GM20000 (cell line): ENCODE measurements around the gene CD300A.

Experiments
- DNase-seq: peaks from one replicate; pipeline ENCODE4 v3.0.0; 2012; ENCODE audit warnings: low spot score
- TF ChIP-seq, protein P1 (sequence below): IDR thresholded peaks from 2 replicates; pipeline ENCODE4 v1.5.1; 2012; ENCODE audit warnings: mild to moderate bottlenecking, control low read depth; ENCODE audit errors: extremely low read depth, missing control alignments

Gene CD300A

DNA sequence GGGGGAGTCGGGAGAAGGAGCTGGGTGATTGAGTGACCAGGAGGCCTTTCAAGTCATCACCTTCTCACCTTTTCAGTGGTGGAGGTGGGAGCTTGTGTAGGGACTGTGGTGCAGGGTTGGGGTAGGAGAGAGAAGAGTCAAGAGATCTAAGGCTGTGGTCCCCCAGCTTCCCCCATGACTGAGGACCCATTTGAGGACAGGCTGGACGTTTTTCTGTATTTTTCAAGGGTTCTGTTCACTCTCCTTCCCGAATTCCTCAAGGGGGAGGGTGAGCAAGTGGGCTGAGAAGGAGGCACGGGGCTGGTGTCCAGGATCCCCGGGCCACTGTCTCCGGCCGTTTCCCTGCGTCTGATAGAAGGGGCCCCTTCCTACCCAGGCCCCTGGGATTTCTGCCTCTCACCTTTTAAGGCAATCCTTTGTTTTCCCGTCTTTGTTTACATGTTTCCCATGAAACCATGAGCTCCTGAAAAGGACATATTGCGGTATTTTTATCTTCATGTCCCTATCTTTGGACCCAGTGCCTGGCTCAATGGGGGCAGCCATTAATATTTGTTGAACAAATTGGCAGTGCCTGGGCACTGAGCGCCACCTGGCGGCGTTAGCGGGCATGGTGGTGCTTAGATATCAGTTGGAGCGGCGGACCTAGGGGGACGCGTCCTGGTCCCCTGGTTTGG lies 9.2 kb upstream of the CD300A start:
- TF ChIP-seq, protein P1, sequence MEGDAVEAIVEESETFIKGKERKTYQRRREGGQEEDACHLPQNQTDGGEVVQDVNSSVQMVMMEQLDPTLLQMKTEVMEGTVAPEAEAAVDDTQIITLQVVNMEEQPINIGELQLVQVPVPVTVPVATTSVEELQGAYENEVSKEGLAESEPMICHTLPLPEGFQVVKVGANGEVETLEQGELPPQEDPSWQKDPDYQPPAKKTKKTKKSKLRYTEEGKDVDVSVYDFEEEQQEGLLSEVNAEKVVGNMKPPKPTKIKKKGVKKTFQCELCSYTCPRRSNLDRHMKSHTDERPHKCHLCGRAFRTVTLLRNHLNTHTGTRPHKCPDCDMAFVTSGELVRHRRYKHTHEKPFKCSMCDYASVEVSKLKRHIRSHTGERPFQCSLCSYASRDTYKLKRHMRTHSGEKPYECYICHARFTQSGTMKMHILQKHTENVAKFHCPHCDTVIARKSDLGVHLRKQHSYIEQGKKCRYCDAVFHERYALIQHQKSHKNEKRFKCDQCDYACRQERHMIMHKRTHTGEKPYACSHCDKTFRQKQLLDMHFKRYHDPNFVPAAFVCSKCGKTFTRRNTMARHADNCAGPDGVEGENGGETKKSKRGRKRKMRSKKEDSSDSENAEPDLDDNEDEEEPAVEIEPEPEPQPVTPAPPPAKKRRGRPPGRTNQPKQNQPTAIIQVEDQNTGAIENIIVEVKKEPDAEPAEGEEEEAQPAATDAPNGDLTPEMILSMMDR: peak; percentile 91
- DNase-seq: peak; percentile 73

DNA sequence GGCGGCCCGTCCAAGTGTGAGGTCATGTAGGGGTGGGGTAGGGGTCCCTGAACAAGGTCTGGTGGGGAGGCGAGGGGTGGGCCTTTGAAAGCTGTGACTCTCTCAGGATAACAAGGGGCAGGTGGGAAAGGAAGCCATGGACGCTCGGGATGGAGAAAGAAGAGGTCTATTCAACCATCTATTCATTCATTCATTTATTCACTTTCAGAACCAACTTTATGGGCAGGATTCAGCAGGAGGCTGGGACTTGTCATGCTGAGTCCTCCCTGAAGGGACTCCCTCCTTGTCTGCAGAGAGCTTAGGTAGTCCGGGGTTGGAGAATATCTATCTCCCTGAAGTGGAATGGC lies 8.6 kb upstream of the CD300A start:
- TF ChIP-seq, protein P1: no peak
- DNase-seq: no peak

DNA sequence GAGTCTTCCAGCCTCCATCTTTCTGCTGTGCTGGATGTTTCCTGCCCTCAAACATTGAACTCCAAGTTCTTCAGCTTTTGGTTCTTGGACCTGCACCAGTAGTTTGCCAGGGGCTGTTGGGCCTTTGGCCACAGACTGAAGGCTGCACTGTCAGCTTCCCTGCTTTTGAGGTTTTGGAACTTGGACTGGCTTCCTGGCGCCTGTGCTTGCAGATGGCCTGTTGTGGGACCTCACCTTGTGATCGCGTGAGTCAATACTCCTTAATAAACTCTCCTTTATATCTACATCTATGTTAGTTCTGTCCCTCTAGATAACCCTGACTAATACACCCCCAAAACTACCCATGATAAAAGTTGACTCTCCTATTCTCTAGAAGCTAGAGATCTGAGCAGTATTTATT lies 7.6 kb upstream of the CD300A start:
- TF ChIP-seq, protein P1: no peak
- no peak for DNase-seq

DNA sequence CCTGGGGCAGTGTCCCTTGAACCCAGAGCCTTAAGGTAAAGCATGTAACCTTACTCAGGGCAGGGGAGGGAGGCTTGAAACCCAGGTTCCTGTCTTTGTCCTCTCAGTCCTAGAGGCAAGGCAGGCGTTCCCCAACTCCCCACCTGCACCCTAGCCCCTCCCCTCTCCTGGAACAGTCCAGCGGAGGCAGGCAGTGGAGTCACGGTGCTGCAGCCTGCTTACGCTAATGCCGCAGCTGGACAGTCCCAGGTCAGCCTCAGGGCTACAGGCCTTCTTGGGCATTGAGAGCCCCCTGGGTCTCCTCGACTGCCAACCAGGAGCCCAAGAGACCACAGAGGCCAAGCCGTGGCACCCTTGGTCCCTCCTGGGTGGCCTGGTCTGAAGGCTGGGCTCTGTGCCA lies 6.8 kb upstream of the CD300A start:
- TF ChIP-seq, protein P1: no peak
- DNase-seq: no peak

DNA sequence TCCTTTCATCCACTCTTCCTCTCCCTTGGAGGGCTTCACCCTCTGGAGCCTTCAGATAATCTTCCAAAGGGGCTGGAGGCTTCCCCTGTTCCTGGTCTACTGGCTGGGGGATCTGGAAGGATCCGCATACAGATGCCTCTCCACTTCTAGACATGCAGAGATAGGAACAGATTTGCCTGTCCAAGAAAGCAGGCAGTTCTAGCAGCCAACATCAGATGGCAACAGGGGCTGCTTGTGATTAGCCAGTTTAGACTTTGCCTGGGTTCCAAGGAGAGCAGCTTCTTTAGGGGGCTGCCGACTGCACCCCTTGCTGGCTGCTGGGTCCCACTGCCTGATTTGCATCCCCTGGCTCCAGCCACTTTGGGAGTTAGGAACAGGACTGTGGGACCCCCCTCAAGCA lies 6.2 kb upstream of the CD300A start:
- TF ChIP-seq, protein P1: no peak
- no peak for DNase-seq

DNA sequence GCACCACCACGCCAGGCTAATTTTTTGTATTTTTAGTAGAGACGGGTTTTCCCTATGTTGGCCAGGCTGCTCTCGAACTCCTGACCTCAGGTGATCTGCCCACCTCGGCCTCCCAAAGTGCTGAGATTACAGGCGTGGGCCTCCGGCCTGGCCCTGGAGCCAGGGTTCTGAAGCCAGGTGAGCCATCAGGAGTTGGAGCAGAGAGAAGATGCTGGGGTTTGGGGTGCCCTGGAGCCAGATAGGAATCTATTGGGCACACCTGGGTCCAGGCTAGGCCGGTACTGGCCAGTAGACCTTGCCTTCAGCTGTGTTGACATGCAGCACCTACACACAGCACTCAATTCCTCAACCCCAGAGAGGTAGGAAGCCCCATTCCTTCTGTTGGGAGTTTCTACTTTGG lies 5.4 kb upstream of the CD300A start:
- DNase-seq: no peak
- TF ChIP-seq, protein P1: no peak

DNA sequence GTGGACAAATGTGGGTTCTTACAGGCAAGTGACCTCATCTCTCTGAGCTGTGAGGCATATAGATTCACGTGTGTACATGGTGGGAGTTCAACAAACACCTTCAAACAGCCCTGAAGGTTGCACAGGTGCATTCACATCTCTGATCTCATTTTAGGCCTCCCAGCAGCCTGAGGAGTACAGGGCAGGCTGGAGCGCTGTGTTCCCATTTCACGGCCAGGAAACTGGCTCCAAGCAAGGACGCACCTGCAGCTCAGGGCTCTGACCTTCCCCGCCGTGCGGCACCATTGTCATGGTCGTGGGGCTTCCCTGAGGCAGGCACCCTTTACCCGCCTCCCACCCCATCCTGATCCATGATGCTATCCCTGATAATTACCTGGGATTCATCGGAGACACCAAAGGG lies 4.8 kb upstream of the CD300A start:
- DNase-seq: no peak
- TF ChIP-seq, protein P1: no peak
